Endothelial cell (in vitro differentiated cells): ENCODE data around the gene BTN1A1. TPM values are rescaled to one million over a fixed set of nuclear protein-coding genes. Genes with fewer than 3 reads are reported as not detected.

Source experiments
- DNase-seq: peaks from one replicate; pipeline ENCODE4 v3.0.0; 2021; ENCODE audit warnings: low spot score
- H3K27ac Mint-ChIP-seq: one replicate; pipeline ENCODE4 v1.8.0; 2021; ENCODE audit warnings: mixed read lengths, inconsistent platforms; ENCODE audit not compliant: unreplicated experiment
- H3K27me3 Mint-ChIP-seq: one replicate; pipeline ENCODE4 v1.8.0; 2021; ENCODE audit warnings: mild to moderate bottlenecking, moderate library complexity, mixed read lengths, inconsistent platforms; ENCODE audit not compliant: unreplicated experiment
- H3K36me3 Mint-ChIP-seq: one replicate; pipeline ENCODE4 v1.8.0; 2021; ENCODE audit warnings: mild to moderate bottlenecking, low read depth, mixed read lengths, inconsistent platforms; ENCODE audit not compliant: unreplicated experiment
- H3K4me1 Mint-ChIP-seq: one replicate; pipeline ENCODE4 v1.8.0; 2021; ENCODE audit warnings: mild to moderate bottlenecking, mixed read lengths, inconsistent platforms; ENCODE audit not compliant: unreplicated experiment
- H3K4me3 Mint-ChIP-seq: one replicate; pipeline ENCODE4 v1.8.0; 2021; ENCODE audit warnings: mild to moderate bottlenecking, mixed read lengths, inconsistent platforms; ENCODE audit not compliant: unreplicated experiment
- H3K9me3 Mint-ChIP-seq: one replicate; pipeline ENCODE4 v1.8.0; 2021; ENCODE audit warnings: mixed read lengths, inconsistent platforms; ENCODE audit not compliant: unreplicated experiment
- CTCF ChIP-seq: fragments of 200-600 bp; sonication (generic); IDR thresholded peaks from one replicate; pipeline ENCODE4 v1.5.0; 2021; ENCODE audit warnings: antibody characterized with exemption; ENCODE audit not compliant: unreplicated experiment
- total RNA-seq: library from RNA; stranded (reverse); fragmentation: NEBNext Ultra II Directional; extraction: Animal tissue kit (Norgen Biotek cat#: 25700); gene quantifications from one replicate; pipeline ENCODE4 v1.2.1, GENCODE V29; 2021; ENCODE audit not compliant: unreplicated experiment

BTN1A1 gene
- total RNA-seq, 1 donor from 2014 or later: 1.4 TPM

- H3K27ac Mint-ChIP-seq: peak overlapping the region; percentile 34
- no peaks in the 10 kb centered on the region for H3K36me3 Mint-ChIP-seq
- H3K27me3 Mint-ChIP-seq: peaks cover 6% of the 10 kb centered on the region
- no peak overlapping the region for H3K4me3 Mint-ChIP-seq
- no peak for TF ChIP-seq CTCF
- DNase-seq: no peak
- no peaks in the 10 kb centered on the region for H3K9me3 Mint-ChIP-seq
- H3K4me1 Mint-ChIP-seq: peaks cover 15% of the 10 kb centered on the region
Measured at GRCh38 chr6:26554447-26554696, 54.3 kb downstream of the BTN1A1 start.

GRCh38 chr6:26554697-26555504, 54.8 kb downstream of the BTN1A1 start:
- Mint-ChIP-seq H3K4me1 (peaks cover 15% of the 10 kb centered on the region), H3K27ac (peak overlapping the region; percentile 49), H3K27me3 (peaks cover 6% of the 10 kb centered on the region), H3K36me3 (no peaks in the 10 kb centered on the region), H3K9me3 (no peaks in the 10 kb centered on the region), H3K4me3 (peak overlapping the region; percentile 90)
- DNase-seq: peak; percentile 49
- TF ChIP-seq CTCF: no peak

- Mint-ChIP-seq H3K36me3 (no peaks in the 10 kb centered on the region), H3K27me3 (peaks cover 6% of the 10 kb centered on the region), H3K4me1 (peaks cover 15% of the 10 kb centered on the region), H3K27ac (peak overlapping the region; percentile 49), H3K9me3 (no peaks in the 10 kb centered on the region), H3K4me3 (peak overlapping the region; percentile 90)
- DNase-seq: no peak
- TF ChIP-seq CTCF: no peak
Measured at GRCh38 chr6:26555505-26556262, 55.6 kb downstream of the BTN1A1 start.

- peak overlapping the region; percentile 90 for H3K4me3 Mint-ChIP-seq
- peak; percentile 50 for DNase-seq
- no peaks in the 10 kb centered on the region for H3K36me3 Mint-ChIP-seq
- H3K27ac Mint-ChIP-seq: peak overlapping the region; percentile 6
- H3K9me3 Mint-ChIP-seq: no peaks in the 10 kb centered on the region
- peaks cover 6% of the 10 kb centered on the region for H3K27me3 Mint-ChIP-seq
- no peak for TF ChIP-seq CTCF
- H3K4me1 Mint-ChIP-seq: peaks cover 14% of the 10 kb centered on the region
Measured at GRCh38 chr6:26556263-26557070, 56.4 kb downstream of the BTN1A1 start.

Other genes starting within 250 kb of the BTN1A1 start
- 8.2 TPM for gene BTN3A2, start 135.1 kb upstream of the BTN1A1 start, total RNA-seq
- 19.3 TPM for gene BTN2A2, start 117.2 kb upstream of the BTN1A1 start, total RNA-seq
- 7.1 TPM for gene BTN3A1, start 98.0 kb upstream of the BTN1A1 start, total RNA-seq
- gene BTN3A3, start 59.8 kb upstream of the BTN1A1 start, total RNA-seq: 3.1 TPM
- 28.7 TPM for gene BTN2A1, start 42.3 kb upstream of the BTN1A1 start, total RNA-seq
- gene HMGN4, start 38.1 kb downstream of the BTN1A1 start, total RNA-seq: 27.2 TPM
- gene ABT1, start 96.7 kb downstream of the BTN1A1 start, total RNA-seq: 20.4 TPM
- gene ZNF322, start 159.4 kb downstream of the BTN1A1 start, total RNA-seq: 35.0 TPM